Upper lobe of right lung (tissue), 1 donor: ENCODE measurements around the gene GGCX. TPM values are rescaled to one million over a fixed set of nuclear protein-coding genes. Genes with fewer than 3 reads are reported as not detected.
"Not testable (repeated sequence)": the region's sequence is repeated elsewhere in the genome, so short reads cannot be mapped to it uniquely, and the experiment has no call there.

ENCODE experiments used
- ATAC-seq: fragments of 200-7000 bp; cut with Tn5 transposase; one replicate; pipeline ENCODE4 v1.9.1; 2020; ENCODE audit warnings: mild to moderate bottlenecking, moderate library complexity
- DNase-seq: peaks from one replicate; pipeline ENCODE4 v3.0.0-alpha.2; 2020
- H3K27ac ChIP-seq: fragments of 200-600 bp; one replicate; pipeline ENCODE4 v1.8.0; 2022
- H3K27me3 ChIP-seq: fragments of 200-600 bp; one replicate; pipeline ENCODE4 v1.8.0; 2022; ENCODE audit warnings: mild to moderate bottlenecking
- H3K36me3 ChIP-seq: fragments of 200-600 bp; one replicate; pipeline ENCODE4 v1.8.0; 2022
- H3K4me1 ChIP-seq: fragments of 200-600 bp; one replicate; pipeline ENCODE4 v1.8.0; 2022
- H3K4me3 ChIP-seq: fragments of 200-600 bp; one replicate; pipeline ENCODE4 v1.8.0; 2022; ENCODE audit warnings: mild to moderate bottlenecking
- H3K9me3 ChIP-seq: fragments of 200-600 bp; one replicate; pipeline ENCODE4 v1.8.0; 2022
- CTCF ChIP-seq: fragments of 200-600 bp; IDR thresholded peaks from one replicate; pipeline ENCODE4 v1.8.0; 2022; ENCODE audit warnings: antibody characterized with exemption
- intact Hi-C: fragments of 100-400 bp; cut with DNase I; formaldehyde crosslinking; loops from one replicate; pipeline ENCODE4 v1.11.0; 2022
- total RNA-seq: library from RNA; stranded (reverse); fragmentation: NEBNext Ultra II Directional; extraction: Animal tissue kit (Norgen Biotek cat#: 25700); gene quantifications from one replicate; pipeline ENCODE4 v1.2.1, GENCODE V29; 2021
- donor health status: DM: no; HTN: yes; CAD: no; lungs with severe emphysema.

Gene GGCX
- total RNA-seq, 1 donor from 2014 or later: 73.2 TPM

GRCh38 chr2:85604568-85605339, 43.5 kb upstream of the GGCX start:
- Histone ChIP-seq H3K9me3 (no peaks in the 10 kb centered on the region), H3K4me1 (peaks cover 48% of the 10 kb centered on the region), H3K27ac (peak overlapping the region; percentile 89), H3K36me3 (peaks cover 18% of the 10 kb centered on the region), H3K27me3 (no peaks in the 10 kb centered on the region), H3K4me3 (peak overlapping the region; percentile 79)
- intact Hi-C loops: no loop called here
- no peak for TF ChIP-seq CTCF
- ATAC-seq (no peak), DNase-seq (no peak)

- ATAC-seq, intact Hi-C loops, H3K27me3 ChIP-seq, DNase-seq, H3K9me3 ChIP-seq: not testable (repeated sequence)
- peak overlapping the region; percentile 89 for H3K27ac ChIP-seq
- H3K4me3 ChIP-seq: peak overlapping the region; percentile 79
- peaks cover 48% of the 10 kb centered on the region for H3K4me1 ChIP-seq
- peaks cover 22% of the 10 kb centered on the region for H3K36me3 ChIP-seq
Observed at GRCh38 chr2:85604133-85604444, 42.8 kb upstream of the GGCX start.

- H3K9me3 ChIP-seq: no peaks in the 10 kb centered on the region
- peak within 1 kb of the TSS; percentile 89 for H3K27ac ChIP-seq
- peak; percentile 50 for TF ChIP-seq CTCF
- DNase-seq: peak; percentile 98
- peaks cover 23% of the 10 kb centered on the region for H3K36me3 ChIP-seq
- peak within 1 kb of the TSS; percentile 79 for H3K4me3 ChIP-seq
- H3K4me1 ChIP-seq: peaks cover 41% of the 10 kb centered on the region
- ATAC-seq: peak; percentile 95
- intact Hi-C loops: no loop called here
- H3K27me3 ChIP-seq: no peaks in the 10 kb centered on the region
Observed at GRCh38 chr2:85602476-85603234, 41.4 kb upstream of the GGCX start, which contains the start of gene TMEM150A. TMEM150A (minus strand) TSS chr2:85602698; CDS start chr2:85601948, 750 bp downstream.

GRCh38 chr2:85601771-85602475, 40.6 kb upstream of the GGCX start:
- Histone ChIP-seq H3K27me3 (no peaks in the 10 kb centered on the region), H3K9me3 (no peaks in the 10 kb centered on the region), H3K4me3 (peak overlapping the region; percentile 79), H3K36me3 (peaks cover 31% of the 10 kb centered on the region), H3K27ac (peak overlapping the region; percentile 89), H3K4me1 (peaks cover 41% of the 10 kb centered on the region)
- ATAC-seq (peak; percentile 76), DNase-seq (peak; percentile 90)
- intact Hi-C loops: no loop called here
- no peak for TF ChIP-seq CTCF

GRCh38 chr2:85600951-85601770, 39.9 kb upstream of the GGCX start:
- DNase-seq: no peak
- peaks cover 31% of the 10 kb centered on the region for H3K36me3 ChIP-seq
- intact Hi-C loops: no loop called here
- peak overlapping the region; percentile 89 for H3K27ac ChIP-seq
- no peaks in the 10 kb centered on the region for H3K27me3 ChIP-seq
- no peaks in the 10 kb centered on the region for H3K9me3 ChIP-seq
- peak overlapping the region; percentile 79 for H3K4me3 ChIP-seq
- H3K4me1 ChIP-seq: peaks cover 41% of the 10 kb centered on the region
- no peak for ATAC-seq
- no peak for TF ChIP-seq CTCF
